Osteoblast (primary cell): Measurements from ENCODE around the gene LRRC28. TPM values are rescaled to one million over a fixed set of nuclear protein-coding genes. Genes with fewer than 3 reads are reported as not detected.

Source experiments
- DNase-seq: peaks from one replicate; pipeline ENCODE4 v3.0.0; 2011; ENCODE audit warnings: low spot score, mixed read lengths; ENCODE audit not compliant: insufficient read length; ENCODE audit errors: missing footprints
- H2AFZ ChIP-seq: 2 replicates; pipeline ENCODE4 v1.6.0; 2011; ENCODE audit warnings: mild to moderate bottlenecking, low read length
- H3K27ac ChIP-seq: 2 replicates; pipeline ENCODE4 v1.5.1; 2011; ENCODE audit warnings: mild to moderate bottlenecking, low read depth, low read length, moderate library complexity
- H3K27me3 ChIP-seq: 2 replicates; pipeline ENCODE4 v1.6.0; 2012; ENCODE audit warnings: mild to moderate bottlenecking, control low read depth, inconsistent platforms, low read length, moderate library complexity; ENCODE audit not compliant: insufficient read depth
- H3K36me3 ChIP-seq: 2 replicates; pipeline ENCODE4 v1.5.1; 2011; ENCODE audit warnings: mild to moderate bottlenecking, low read length, control low read depth, moderate library complexity; ENCODE audit not compliant: insufficient read depth
- H3K4me1 ChIP-seq: 2 replicates; pipeline ENCODE4 v1.5.1; 2011; ENCODE audit warnings: mild to moderate bottlenecking, low read length, control low read depth, moderate library complexity; ENCODE audit not compliant: insufficient read depth
- H3K4me2 ChIP-seq: 2 replicates; pipeline ENCODE4 v1.6.0; 2011; ENCODE audit warnings: mild to moderate bottlenecking, low read length; ENCODE audit not compliant: insufficient read depth
- H3K4me3 ChIP-seq: fragments of 200-600 bp; sonication (generic); 3 replicates; pipeline ENCODE4 v1.5.1; 2012; ENCODE audit warnings: mild to moderate bottlenecking, low read length, inconsistent platforms; ENCODE audit not compliant: insufficient read depth
- H3K79me2 ChIP-seq: 2 replicates; pipeline ENCODE4 v1.6.0; 2012; ENCODE audit warnings: mild to moderate bottlenecking, low read length, control low read depth, inconsistent platforms; ENCODE audit not compliant: insufficient read depth
- H3K9me3 ChIP-seq: 2 replicates; pipeline ENCODE4 v1.5.1; 2011; ENCODE audit warnings: low read depth, low read length, control low read depth
- H4K20me1 ChIP-seq: 2 replicates; pipeline ENCODE4 v1.6.0; 2012; ENCODE audit warnings: mild to moderate bottlenecking, low read length, control low read depth; ENCODE audit not compliant: insufficient read depth
- CTCF ChIP-seq: IDR thresholded peaks from 2 replicates; pipeline ENCODE4 v1.5.1; 2011; ENCODE audit warnings: mild to moderate bottlenecking, low read depth, low read length, moderate library complexity; ENCODE audit errors: extremely low read depth
- total RNA-seq: library from RNA; depleted of rRNA; stranded (reverse); fragments of >200 nt; gene quantifications from 2 replicates; pipeline ENCODE4 v1.2.3, GENCODE V29; 2012

Gene LRRC28
- total RNA-seq, 1 donor, result 32.6 TPM

DNA sequence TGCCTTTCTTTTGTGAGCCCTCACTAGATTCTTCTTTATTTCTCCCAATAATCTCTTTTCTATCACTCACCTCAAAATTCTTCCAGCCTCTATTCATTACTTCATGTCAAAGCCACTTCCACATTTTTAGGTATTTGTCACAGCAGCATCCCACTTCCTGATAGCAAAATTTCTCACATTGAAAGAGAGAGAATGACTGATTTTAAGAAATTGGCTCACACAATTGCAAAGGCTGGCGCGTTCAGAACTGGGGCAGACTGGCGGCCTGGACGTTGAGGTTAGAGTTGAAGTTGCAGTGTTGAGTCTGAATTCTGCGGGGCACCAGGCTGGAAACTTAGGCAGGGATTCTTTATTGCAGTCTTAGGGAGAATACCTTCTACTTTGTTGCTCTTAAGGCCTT, 117.9 kb downstream of the LRRC28 start:
- H2AFZ ChIP-seq, result no peak overlapping the region
- no peaks in the 10 kb centered on the region for H3K79me2 ChIP-seq
- H3K9me3 ChIP-seq, result no peaks in the 10 kb centered on the region
- no peak for DNase-seq
- H3K4me1 ChIP-seq, result peaks cover 9% of the 10 kb centered on the region
- H4K20me1 ChIP-seq, result no peaks in the 10 kb centered on the region
- no peaks in the 10 kb centered on the region for H3K27me3 ChIP-seq
- H3K4me3 ChIP-seq, result no peak overlapping the region
- no peak overlapping the region for H3K27ac ChIP-seq
- H3K4me2 ChIP-seq, result no peak overlapping the region
- no peak for TF ChIP-seq CTCF
- no peaks in the 10 kb centered on the region for H3K36me3 ChIP-seq

GRCh38 chr15:99371180-99372103, 120.2 kb downstream of the LRRC28 start:
- no peak for DNase-seq
- Histone ChIP-seq H3K27me3 (no peaks in the 10 kb centered on the region), H3K4me3 (no peak overlapping the region), H3K4me1 (peaks cover 9% of the 10 kb centered on the region), H3K4me2 (peak overlapping the region; percentile 52), H3K9me3 (no peaks in the 10 kb centered on the region), H3K36me3 (no peaks in the 10 kb centered on the region), H3K27ac (peak overlapping the region; percentile 38), H4K20me1 (no peaks in the 10 kb centered on the region), H3K79me2 (no peaks in the 10 kb centered on the region), H2AFZ (peak overlapping the region; percentile 34)
- peak; percentile 21 for TF ChIP-seq CTCF

GRCh38 chr15:99385005-99385669, 133.9 kb downstream of the LRRC28 start:
- Histone ChIP-seq H3K4me1 (peaks cover 12% of the 10 kb centered on the region), H3K36me3 (no peaks in the 10 kb centered on the region), H4K20me1 (no peaks in the 10 kb centered on the region), H3K27me3 (no peaks in the 10 kb centered on the region), H3K4me2 (no peak overlapping the region), H3K79me2 (no peaks in the 10 kb centered on the region), H3K27ac (no peak overlapping the region), H3K9me3 (no peaks in the 10 kb centered on the region), H2AFZ (no peak overlapping the region), H3K4me3 (no peak overlapping the region)
- peak; percentile 23 for TF ChIP-seq CTCF
- no peak for DNase-seq

DNA sequence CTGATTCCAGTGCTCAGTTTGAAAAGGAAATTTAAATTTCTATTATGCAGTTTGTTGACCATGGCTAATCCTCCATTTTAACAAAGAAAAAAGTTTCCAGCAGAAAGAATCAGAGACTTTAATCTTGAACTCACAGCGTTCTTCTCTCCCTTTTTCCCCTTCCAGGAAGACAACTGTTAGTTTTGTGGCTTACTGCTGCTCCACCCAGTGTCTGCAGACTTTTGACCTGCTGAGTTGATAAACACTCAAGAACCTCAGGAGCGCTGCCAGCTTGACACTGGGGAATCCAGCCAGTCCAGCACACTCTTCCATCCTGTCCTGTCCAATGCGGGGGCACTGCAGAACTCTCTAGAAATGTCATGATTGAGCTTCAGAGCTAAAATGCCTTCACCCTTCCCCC, 134.6 kb downstream of the LRRC28 start:
- Histone ChIP-seq H2AFZ (no peak overlapping the region), H3K27ac (no peak overlapping the region), H4K20me1 (no peaks in the 10 kb centered on the region), H3K4me2 (peak overlapping the region; percentile 31), H3K9me3 (no peaks in the 10 kb centered on the region), H3K36me3 (no peaks in the 10 kb centered on the region), H3K4me3 (no peak overlapping the region), H3K27me3 (no peaks in the 10 kb centered on the region), H3K79me2 (no peaks in the 10 kb centered on the region), H3K4me1 (peaks cover 12% of the 10 kb centered on the region)
- DNase-seq, result peak; percentile 58
- TF ChIP-seq CTCF, result no peak
